ENCODE results near the gene PPM1B.

GRCh38 chr2:44187251-44187650 lies 18.6 kb downstream of the PPM1B start:
- TF ChIP-seq EZH2phosphoT487 (IDR thresholded peaks at IDR 0.05; ENCODE audit: insufficient read depth, low read depth) (no peak), EZH2 (IDR thresholded peaks at IDR 0.05; ENCODE audit: insufficient read depth, poor library complexity, severe bottlenecking) (no peak)

All from GM23248 (cell line).